ENCODE results near the gene BTBD2. TPM values are rescaled to one million over a fixed set of nuclear protein-coding genes. Genes with fewer than 3 reads are reported as not detected.

Gene BTBD2
- total and polyA plus RNA-seq, 2 experiments from 2014 or later: 126 to 155 TPM

- H3K27ac ChIP-seq: no peak overlapping the region
- H3K4me1 ChIP-seq (ENCODE audit: low read depth): peaks cover 5% of the 10 kb centered on the region
- no peaks in the 10 kb centered on the region for H3K9me3 ChIP-seq (ENCODE audit: low read depth)
- no peaks in the 10 kb centered on the region for H3K27me3 ChIP-seq
- no peaks in the 10 kb centered on the region for H3K36me3 ChIP-seq
- TF ChIP-seq CTCF (IDR thresholded peaks at IDR 0.05; ENCODE audit: low read depth, low read length): no peak
- DNase-seq (ENCODE audit: low read depth in 1 of 2, low spot score in 1 of 2): no peak
- H3K4me3 ChIP-seq: no peak overlapping the region
These were observed 78.5 kb downstream of the BTBD2 start for GRCh38 chr19:1936916-1937610.

- no peak overlapping the region for H3K27ac ChIP-seq
- H3K9me3 ChIP-seq (ENCODE audit: low read depth): no peaks in the 10 kb centered on the region
- no peak for TF ChIP-seq CTCF (IDR thresholded peaks at IDR 0.05; ENCODE audit: low read depth, low read length)
- no peak for DNase-seq (ENCODE audit: low read depth in 1 of 2, low spot score in 1 of 2)
- H3K4me3 ChIP-seq: no peak overlapping the region
- H3K4me1 ChIP-seq (ENCODE audit: low read depth): peaks cover 5% of the 10 kb centered on the region
- no peaks in the 10 kb centered on the region for H3K36me3 ChIP-seq
- no peaks in the 10 kb centered on the region for H3K27me3 ChIP-seq
These were observed 79.1 kb downstream of the BTBD2 start for GRCh38 chr19:1936430-1936829.

DNA sequence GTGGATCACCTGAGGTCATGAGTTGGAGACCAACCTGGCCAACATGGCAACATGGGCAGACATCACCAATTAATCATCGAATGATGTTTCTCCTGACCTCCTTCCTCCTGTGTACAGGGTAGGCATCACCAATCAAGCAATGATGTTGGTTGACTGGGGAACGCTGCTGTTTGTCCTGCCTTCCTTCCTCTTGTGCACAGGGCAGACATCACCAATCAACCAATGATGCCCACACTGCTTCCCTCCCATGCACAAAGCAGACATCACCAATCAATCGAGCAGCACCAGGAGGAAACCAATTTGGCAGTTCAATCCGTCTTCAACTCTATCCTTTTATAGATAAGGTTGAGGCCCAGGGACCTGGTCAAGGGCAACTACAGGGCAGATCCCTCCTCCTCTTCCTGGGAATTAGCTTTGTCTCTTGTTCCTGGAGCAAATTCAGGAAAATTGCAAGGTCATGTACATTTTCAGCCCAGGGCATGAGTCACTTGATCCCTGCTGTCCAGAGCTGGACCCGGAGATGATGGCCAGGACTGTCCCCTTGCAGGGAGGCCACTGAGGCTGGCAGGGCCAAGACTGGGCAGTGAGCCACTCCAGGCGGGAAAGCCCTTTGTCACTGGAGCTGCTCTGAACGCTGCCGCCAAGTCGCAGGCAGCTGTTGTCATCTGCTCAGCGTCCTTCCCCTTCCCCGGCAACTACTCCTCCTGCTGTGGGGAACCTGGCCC lies 79.9 kb downstream of the BTBD2 start:
- no peak for TF ChIP-seq CTCF (IDR thresholded peaks at IDR 0.05; ENCODE audit: low read depth, low read length)
- Histone ChIP-seq H3K9me3 (ENCODE audit: low read depth) (no peaks in the 10 kb centered on the region), H3K36me3 (no peaks in the 10 kb centered on the region), H3K27ac (no peak overlapping the region), H3K4me1 (ENCODE audit: low read depth) (peaks cover 5% of the 10 kb centered on the region), H3K4me3 (no peak overlapping the region), H3K27me3 (no peaks in the 10 kb centered on the region)
- peak in 1 of 2 donors; percentile 61 for DNase-seq (ENCODE audit: low read depth in 1 of 2, low spot score in 1 of 2)

Other genes starting within 250 kb of the BTBD2 start
- 1.2 and 8.6 TPM in 2 replicates for gene ATP8B3, start 203.4 kb downstream of the BTBD2 start, total RNA-seq
- 3.0 and 9.2 TPM in 2 replicates for gene ATP8B3, start 203.4 kb downstream of the BTBD2 start, polyA plus RNA-seq
- 24.4 and 39.7 TPM in 2 replicates for gene REXO1, start 167.2 kb downstream of the BTBD2 start, total RNA-seq
- 19.2 and 21.3 TPM in 2 replicates for gene REXO1, start 167.2 kb downstream of the BTBD2 start, polyA plus RNA-seq
- gene KLF16, start 152.1 kb downstream of the BTBD2 start, total RNA-seq: 5.3 and 9.3 TPM in 2 replicates
- 9.1 and 20.8 TPM in 2 replicates for gene KLF16, start 152.1 kb downstream of the BTBD2 start, polyA plus RNA-seq
- gene ABHD17A, start 130.2 kb downstream of the BTBD2 start, total RNA-seq: 198 and 203 TPM in 2 replicates
- gene ABHD17A, start 130.2 kb downstream of the BTBD2 start, polyA plus RNA-seq: 145 and 159 TPM in 2 replicates
- 11.2 and 16.3 TPM in 2 replicates for gene ADAT3, start 110.3 kb downstream of the BTBD2 start, total RNA-seq
- gene ADAT3, start 110.3 kb downstream of the BTBD2 start, polyA plus RNA-seq: 5.9 and 14.3 TPM in 2 replicates
- gene SCAMP4, start 110.3 kb downstream of the BTBD2 start, total RNA-seq: 58.0 and 62.5 TPM in 2 replicates
- gene SCAMP4, start 110.3 kb downstream of the BTBD2 start, polyA plus RNA-seq: 53.7 and 58.5 TPM in 2 replicates
- gene CSNK1G2, start 74.5 kb downstream of the BTBD2 start, total RNA-seq: 92.6 and 100 TPM in 2 replicates
- 81.1 and 97.7 TPM in 2 replicates for gene CSNK1G2, start 74.5 kb downstream of the BTBD2 start, polyA plus RNA-seq
- 72.5 and 76.6 TPM in 2 replicates for gene MKNK2, start 35.5 kb upstream of the BTBD2 start, total RNA-seq
- 72.8 and 87.2 TPM in 2 replicates for gene MKNK2, start 35.5 kb upstream of the BTBD2 start, polyA plus RNA-seq
- 15.1 and 17.4 TPM in 2 replicates for gene MOB3A, start 80.6 kb upstream of the BTBD2 start, total RNA-seq
- gene MOB3A, start 80.6 kb upstream of the BTBD2 start, polyA plus RNA-seq: 21.6 and 22.0 TPM in 2 replicates
- 10.5 and 11.6 TPM in 2 replicates for gene IZUMO4, start 81.2 kb upstream of the BTBD2 start, total RNA-seq
- gene IZUMO4, start 81.2 kb upstream of the BTBD2 start, polyA plus RNA-seq: 2.6 and 4.9 TPM in 2 replicates
- gene AP3D1, start 135.9 kb upstream of the BTBD2 start, total RNA-seq: 118 and 125 TPM in 2 replicates
- 112 and 115 TPM in 2 replicates for gene AP3D1, start 135.9 kb upstream of the BTBD2 start, polyA plus RNA-seq
- 25.3 and 53.8 TPM in 2 replicates for gene DOT1L, start 148.2 kb upstream of the BTBD2 start, total RNA-seq
- gene DOT1L, start 148.2 kb upstream of the BTBD2 start, polyA plus RNA-seq: 15.6 and 19.1 TPM in 2 replicates
- gene PLEKHJ1, start 220.6 kb upstream of the BTBD2 start, total RNA-seq: 255 and 361 TPM in 2 replicates
- gene PLEKHJ1, start 220.6 kb upstream of the BTBD2 start, polyA plus RNA-seq: 297 and 342 TPM in 2 replicates
- gene SF3A2, start 221.1 kb upstream of the BTBD2 start, total RNA-seq: 60.6 and 66.9 TPM in 2 replicates
- 110 and 111 TPM in 2 replicates for gene SF3A2, start 221.1 kb upstream of the BTBD2 start, polyA plus RNA-seq
- 24.1 and 45.6 TPM in 2 replicates for gene AMH, start 233.6 kb upstream of the BTBD2 start, total RNA-seq
- gene AMH, start 233.6 kb upstream of the BTBD2 start, polyA plus RNA-seq: 23.2 and 71.4 TPM in 2 replicates
- 1.9 and 5.4 TPM in 2 replicates for gene JSRP1, start 240.7 kb upstream of the BTBD2 start, total RNA-seq
- gene JSRP1, start 240.7 kb upstream of the BTBD2 start, polyA plus RNA-seq: 0.79 and 4.2 TPM in 2 replicates